Heart right ventricle (tissue), 16 donors: ENCODE measurements around the gene PITPNB. TPM values are rescaled to one million over a fixed set of nuclear protein-coding genes. Genes with fewer than 3 reads are reported as not detected.
A peak's percentile ranks its signal among the peaks of the same experiment; 100 is the strongest.

Source experiments
- ATAC-seq, 8 donors: fragments of 200-7000 bp; cut with Tn5 transposase; one replicate each; pipeline ENCODE4 v1.9.1; 2020; ENCODE audit warnings: mild to moderate bottlenecking in 8 of 8, moderate library complexity in 8 of 8, moderate number of reproducible peaks in 1 of 8
- DNase-seq, 2 donors: peaks; one replicate each; pipeline ENCODE4 v3.0.0-alpha.2; 2020
- H3K27ac ChIP-seq, 10 donors: fragments of 200-600 bp; sonication (generic) in 2 of 10; one replicate each; pipeline versions ENCODE4 v1.5.0 to v1.8.0; 2020 to 2022; ENCODE audit warnings: mild to moderate bottlenecking in 3 of 10
- H3K27me3 ChIP-seq, 7 donors: fragments of 200-600 bp; one replicate each; pipeline ENCODE4 v1.8.0; 2021 to 2022; ENCODE audit warnings: mild to moderate bottlenecking in 2 of 7
- H3K36me3 ChIP-seq, 9 donors: fragments of 200-600 bp; sonication (generic) in 1 of 9; one replicate each; pipeline versions ENCODE4 v1.5.0 to v1.8.0; 2020 to 2022; ENCODE audit warnings: mild to moderate bottlenecking in 2 of 9
- H3K4me1 ChIP-seq, 9 donors: fragments of 200-600 bp; sonication (generic) in 1 of 9; one replicate each; pipeline versions ENCODE4 v1.5.0 to v1.8.0; 2020 to 2022; ENCODE audit warnings: mild to moderate bottlenecking in 4 of 9
- H3K4me3 ChIP-seq, 10 donors: fragments of 200-600 bp; sonication (generic) in 2 of 10; one replicate each; pipeline versions ENCODE4 v1.5.0 to v1.8.0; 2020 to 2022; ENCODE audit warnings: mild to moderate bottlenecking in 7 of 10, moderate library complexity in 2 of 10
- H3K9me3 ChIP-seq, 11 donors: fragments of 200-600 bp in 10 of 11; sonication (generic) in 2 of 11; one replicate each; pipeline versions ENCODE4 v1.5.0 to v1.8.0; 2013 to 2022; ENCODE audit warnings: mild to moderate bottlenecking in 2 of 11, control low read depth in 1 of 11, moderate library complexity in 1 of 11
- WGBS, 2 donors: extraction: QIAGEN DNeasy Blood & Tissue Kit; methylation state at CpG; one replicate each; pipeline ENCODE4 v1.1.7; 2013; ENCODE audit warnings: inconsistent platforms in 1 of 2; 5-methylcytosine and 5-hydroxymethylcytosine counted together
- intact Hi-C, 10 donors: fragments of 100-400 bp; cut with DNase I; formaldehyde crosslinking; loops; one replicate each; pipeline versions ENCODE4 v1.11.1 to v1.14.2; 2022
- polyA plus RNA-seq, 2 donors: library from polyadenylated mRNA; stranded (reverse); fragments of 200-250 nt; gene quantifications; one replicate each; pipeline ENCODE4 v1.2.3, GENCODE V29; 2013
- total RNA-seq, 10 donors: library from RNA; stranded (reverse); fragmentation: NEBNext Ultra II Directional in 3 of 10; extraction: Animal tissue kit (Norgen Biotek cat#: 25700) in 3 of 10; gene quantifications; one replicate each; pipeline versions ENCODE4 v1.2.1 to v1.2.4, GENCODE V29; 2021 to 2023
- TF ChIP-seq, protein P1 (sequence below), 9 donors: fragments of 200-600 bp; sonication (generic) in 2 of 9; IDR thresholded peaks; one replicate each; pipeline versions ENCODE4 v1.5.0 to v1.8.0; 2021 to 2022; ENCODE audit warnings: antibody characterized with exemption in 9 of 9, mild to moderate bottlenecking in 5 of 9, moderate library complexity in 1 of 9
- donor health status: Arrhythmogenic right ventricular cardiomyopathy.
- donor health status: ischemic (EF 13 %, LVEDD 7.1; RV severe dilation, severe dysfunction).
- donor health status: healthy with polysubstance abuse.
- donor health status: DM: no; HTN: yes; CAD: no.
- donor health status: DM: no; HTN: no; CAD: no.
- donor health status: ischemic (EF 25% LVEDD 6.9; RV normal size, moderate dysfunction).
- donor health status: ischemic (EF 25% LVEDD 5.7; RV mildly dilated, moderate dysfunction).
- donor health status: healthy.
- donor health status: DM: yes; HTN: yes; CAD: no.
- donor health status: Ischemic cardiomyopathy.
- donor health status: ischemic (EF 35%, LVEDD 5.7; RV mildly dilated, moderate dysfunction).
- donor health status: nonischemic (EF 11% LVEDD 7.7; RV severe dilation, severe dysfunction).
- donor health status: DM: yes; HTN: yes; CAD: no.
- donor health status: PGD.
- donor health status: ischemic (EF 29% LVEDD 5.4; RV normal size, mild dysfunction).
- donor health status: nonischemic (EF 23%, LVEDD 6.1; RV moderate dilation, normal function).

The PITPNB gene
- total and polyA plus RNA-seq, 12 donors, result 16.0 to 78.3 (median 58.1) TPM

DNA sequence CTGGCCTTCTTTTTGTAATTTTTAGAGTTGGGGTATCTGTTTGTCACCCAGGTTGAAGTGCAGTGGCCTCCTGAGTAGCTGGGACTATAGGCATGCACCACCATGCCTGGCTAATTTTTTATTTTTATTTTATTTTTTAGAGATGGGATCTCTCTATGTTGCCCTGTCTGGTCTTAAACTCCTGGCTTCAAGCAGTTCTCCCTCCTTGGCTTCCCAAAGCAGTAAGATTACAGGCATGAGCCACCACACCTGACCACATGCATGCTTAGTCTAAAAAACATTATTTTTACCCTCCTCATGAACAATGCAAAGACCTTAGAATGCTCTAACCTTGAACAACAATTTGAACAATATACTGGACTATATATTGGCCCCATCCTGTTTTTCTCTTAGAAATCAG, 22.1 kb upstream of the PITPNB start:
- no peaks in the 10 kb centered on the region for H3K4me1 ChIP-seq
- ATAC-seq (no peak), DNase-seq (no peak)
- no peaks in the 10 kb centered on the region for H3K9me3 ChIP-seq
- no peak overlapping the region for H3K4me3 ChIP-seq
- no peaks in the 10 kb centered on the region for H3K27me3 ChIP-seq
- intact Hi-C loops, result no loop called here
- H3K27ac ChIP-seq, result no peak overlapping the region
- TF ChIP-seq, protein P1, sequence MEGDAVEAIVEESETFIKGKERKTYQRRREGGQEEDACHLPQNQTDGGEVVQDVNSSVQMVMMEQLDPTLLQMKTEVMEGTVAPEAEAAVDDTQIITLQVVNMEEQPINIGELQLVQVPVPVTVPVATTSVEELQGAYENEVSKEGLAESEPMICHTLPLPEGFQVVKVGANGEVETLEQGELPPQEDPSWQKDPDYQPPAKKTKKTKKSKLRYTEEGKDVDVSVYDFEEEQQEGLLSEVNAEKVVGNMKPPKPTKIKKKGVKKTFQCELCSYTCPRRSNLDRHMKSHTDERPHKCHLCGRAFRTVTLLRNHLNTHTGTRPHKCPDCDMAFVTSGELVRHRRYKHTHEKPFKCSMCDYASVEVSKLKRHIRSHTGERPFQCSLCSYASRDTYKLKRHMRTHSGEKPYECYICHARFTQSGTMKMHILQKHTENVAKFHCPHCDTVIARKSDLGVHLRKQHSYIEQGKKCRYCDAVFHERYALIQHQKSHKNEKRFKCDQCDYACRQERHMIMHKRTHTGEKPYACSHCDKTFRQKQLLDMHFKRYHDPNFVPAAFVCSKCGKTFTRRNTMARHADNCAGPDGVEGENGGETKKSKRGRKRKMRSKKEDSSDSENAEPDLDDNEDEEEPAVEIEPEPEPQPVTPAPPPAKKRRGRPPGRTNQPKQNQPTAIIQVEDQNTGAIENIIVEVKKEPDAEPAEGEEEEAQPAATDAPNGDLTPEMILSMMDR (IDR thresholded peaks at IDR 0.05), result no peak
- no peaks in the 10 kb centered on the region for H3K36me3 ChIP-seq

DNA sequence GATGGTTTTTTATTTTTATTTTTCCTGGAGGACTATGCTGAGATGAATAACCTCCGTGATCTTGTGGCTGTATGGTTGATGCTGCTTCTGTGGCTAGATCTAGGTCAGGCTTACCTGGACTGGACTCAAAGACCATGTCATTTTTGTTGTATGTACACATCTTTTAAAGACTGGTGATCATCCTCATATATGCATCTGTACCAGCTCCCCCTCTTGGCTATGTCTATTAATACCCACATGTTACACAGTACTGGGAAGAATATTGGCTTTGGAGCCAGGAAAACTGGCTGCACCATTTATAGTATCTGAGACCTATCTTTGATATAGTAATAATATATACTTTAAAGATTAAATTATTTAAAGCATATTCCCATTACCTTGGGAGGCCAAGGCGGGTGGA, 18.4 kb upstream of the PITPNB start:
- no peak overlapping the region for H3K4me3 ChIP-seq
- no peak for ATAC-seq
- intact Hi-C loops, result no loop called here
- WGBS, 2 donors, result 97% methylated on average over 2 of the region's 2 CpGs
- TF ChIP-seq, protein P1 (IDR thresholded peaks at IDR 0.05), result peak in 3 of 9 donors; percentile 6 to 21 (median 16)
- DNase-seq, result no peak
- no peaks in the 10 kb centered on the region for H3K4me1 ChIP-seq
- no peaks in the 10 kb centered on the region for H3K36me3 ChIP-seq
- H3K9me3 ChIP-seq, result no peaks in the 10 kb centered on the region
- H3K27me3 ChIP-seq, result no peaks in the 10 kb centered on the region
- H3K27ac ChIP-seq, result no peak overlapping the region

GRCh38 chr22:27935897-27936296, 16.8 kb upstream of the PITPNB start:
- H3K4me1 ChIP-seq, result no peaks in the 10 kb centered on the region
- TF ChIP-seq, protein P1 (IDR thresholded peaks at IDR 0.05), result no peak
- H3K9me3 ChIP-seq, result no peaks in the 10 kb centered on the region
- WGBS, 2 donors, result 43 to 63% methylated on average over 1 of the region's 1 CpG
- DNase-seq (no peak), ATAC-seq (peak in 1 of 8 donors; percentile 50)
- no peak overlapping the region for H3K4me3 ChIP-seq
- H3K36me3 ChIP-seq, result no peaks in the 10 kb centered on the region
- intact Hi-C loops, result no loop called here
- H3K27me3 ChIP-seq, result no peaks in the 10 kb centered on the region
- H3K27ac ChIP-seq, result no peak overlapping the region

DNA sequence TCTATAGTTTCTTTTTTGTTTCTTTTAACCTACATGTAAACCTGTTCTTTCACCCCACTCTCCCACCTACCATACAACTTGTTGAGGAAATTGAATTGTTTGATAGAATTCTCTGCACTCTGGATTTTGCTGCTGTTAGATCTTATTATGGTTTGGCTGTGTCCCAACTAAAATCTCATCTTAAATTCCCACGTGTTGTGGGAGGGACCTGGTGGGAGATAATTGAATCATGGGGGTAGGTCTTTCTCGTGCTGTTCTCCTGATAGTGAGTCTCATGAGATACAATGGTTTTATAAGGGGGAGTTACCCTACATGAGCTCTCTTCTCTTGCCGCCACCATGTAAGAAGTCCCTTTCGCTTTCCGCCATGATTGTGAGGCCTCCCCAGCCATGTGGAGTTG, 15.0 kb upstream of the PITPNB start:
- Histone ChIP-seq H3K9me3 (no peaks in the 10 kb centered on the region), H3K4me1 (no peaks in the 10 kb centered on the region), H3K27ac (peak overlapping the region in 1 of 10 donors; percentile 48), H3K36me3 (no peaks in the 10 kb centered on the region), H3K4me3 (no peak overlapping the region), H3K27me3 (no peaks in the 10 kb centered on the region)
- intact Hi-C loops, result no loop called here
- DNase-seq, result no peak
- no peak for ATAC-seq
- TF ChIP-seq, protein P1 (IDR thresholded peaks at IDR 0.05), result no peak
- 85 to 88% methylated on average over 5 of the region's 5 CpGs for WGBS, 2 donors
